Glutamatergic neuron (in vitro differentiated cells): ENCODE measurements around the gene MCUB. TPM values are rescaled to one million over a fixed set of nuclear protein-coding genes. Genes with fewer than 3 reads are reported as not detected.

Source experiments
- DNase-seq: peaks from one replicate; pipeline ENCODE4 v3.0.0; 2022
- H3K27ac Mint-ChIP-seq: one replicate; pipeline ENCODE4 v1.8.0; 2020; ENCODE audit warnings: mild to moderate bottlenecking, mixed read lengths, inconsistent platforms; ENCODE audit not compliant: unreplicated experiment
- H3K27me3 Mint-ChIP-seq: one replicate; pipeline ENCODE4 v1.8.0; 2020; ENCODE audit warnings: mild to moderate bottlenecking, moderate library complexity, mixed read lengths, inconsistent platforms; ENCODE audit not compliant: unreplicated experiment
- H3K36me3 Mint-ChIP-seq: one replicate; pipeline ENCODE4 v1.8.0; 2020; ENCODE audit warnings: mild to moderate bottlenecking, mixed read lengths, inconsistent platforms; ENCODE audit not compliant: unreplicated experiment
- H3K4me1 Mint-ChIP-seq: one replicate; pipeline ENCODE4 v1.8.0; 2020; ENCODE audit warnings: mild to moderate bottlenecking, low read depth, mixed read lengths, inconsistent platforms; ENCODE audit not compliant: unreplicated experiment
- H3K4me3 Mint-ChIP-seq: one replicate; pipeline ENCODE4 v1.8.0; 2020; ENCODE audit warnings: mild to moderate bottlenecking, mixed read lengths, inconsistent platforms; ENCODE audit not compliant: unreplicated experiment
- H3K9me3 Mint-ChIP-seq: one replicate; pipeline ENCODE4 v1.8.0; 2020; ENCODE audit warnings: mild to moderate bottlenecking, moderate library complexity, mixed read lengths, inconsistent platforms; ENCODE audit not compliant: unreplicated experiment
- CTCF ChIP-seq: fragments of 200-600 bp; sonication (generic); IDR thresholded peaks from one replicate; pipeline ENCODE4 v1.5.0; 2021; ENCODE audit not compliant: partially characterized antibody, unreplicated experiment
- total RNA-seq: library from RNA; stranded (reverse); fragmentation: NEBNext Ultra II Directional; extraction: Animal tissue kit (Norgen Biotek cat#: 25700); gene quantifications from one replicate; pipeline ENCODE4 v1.2.1, GENCODE V29; 2021; ENCODE audit not compliant: unreplicated experiment

Gene MCUB
- total RNA-seq, 1 donor from 2014 or later = 9.7 TPM

GRCh38 chr4:109545401-109545800 lies 14.6 kb upstream of the MCUB start:
- Mint-ChIP-seq H3K27ac (no peak overlapping the region), H3K27me3 (no peaks in the 10 kb centered on the region), H3K9me3 (no peaks in the 10 kb centered on the region), H3K4me1 (no peaks in the 10 kb centered on the region), H3K36me3 (no peaks in the 10 kb centered on the region), H3K4me3 (no peak overlapping the region)
- DNase-seq = no peak
- no peak for TF ChIP-seq CTCF

- no peaks in the 10 kb centered on the region for H3K9me3 Mint-ChIP-seq
- H3K4me3 Mint-ChIP-seq = no peak overlapping the region
- H3K27ac Mint-ChIP-seq = no peak overlapping the region
- no peaks in the 10 kb centered on the region for H3K27me3 Mint-ChIP-seq
- H3K36me3 Mint-ChIP-seq = no peaks in the 10 kb centered on the region
- no peak for TF ChIP-seq CTCF
- no peaks in the 10 kb centered on the region for H3K4me1 Mint-ChIP-seq
- no peak for DNase-seq
Measured at GRCh38 chr4:109547394-109547793, 12.7 kb upstream of the MCUB start.

- Mint-ChIP-seq H3K27ac (no peak overlapping the region), H3K4me3 (no peak overlapping the region), H3K9me3 (no peaks in the 10 kb centered on the region), H3K4me1 (no peaks in the 10 kb centered on the region), H3K36me3 (no peaks in the 10 kb centered on the region), H3K27me3 (no peaks in the 10 kb centered on the region)
- no peak for TF ChIP-seq CTCF
- DNase-seq = no peak
Measured at GRCh38 chr4:109548655-109549054, 11.4 kb upstream of the MCUB start.

GRCh38 chr4:109552237-109552636 lies 7.8 kb upstream of the MCUB start:
- Mint-ChIP-seq H3K27me3 (no peaks in the 10 kb centered on the region), H3K9me3 (peaks cover 3% of the 10 kb centered on the region), H3K4me3 (no peak overlapping the region), H3K36me3 (no peaks in the 10 kb centered on the region), H3K27ac (no peak overlapping the region), H3K4me1 (no peaks in the 10 kb centered on the region)
- TF ChIP-seq CTCF = no peak
- DNase-seq = no peak

DNA sequence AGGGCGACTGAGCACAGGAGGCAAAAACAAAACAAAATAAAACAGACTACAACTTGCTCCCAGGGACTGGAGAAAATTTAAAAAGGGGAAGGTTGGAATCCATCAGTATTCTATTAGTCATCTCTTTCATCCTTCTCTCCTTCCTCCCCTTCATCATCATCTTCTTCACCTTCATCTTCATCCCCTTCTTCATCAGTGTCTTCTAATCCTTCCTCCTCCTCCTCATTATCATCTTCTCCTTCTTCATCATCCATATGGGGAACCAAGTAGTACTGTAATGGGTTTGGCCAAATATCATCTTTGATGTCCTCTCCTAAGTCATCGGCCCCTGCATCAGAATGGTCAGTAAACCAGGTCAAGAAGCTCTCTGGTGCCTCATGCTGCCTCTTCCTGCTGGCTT lies 6.9 kb upstream of the MCUB start:
- peaks cover 3% of the 10 kb centered on the region for H3K9me3 Mint-ChIP-seq

More for the DNA sequence above, 6.9 kb upstream of the MCUB start:
- no peak for TF ChIP-seq CTCF
- H3K4me1 Mint-ChIP-seq = no peaks in the 10 kb centered on the region
- H3K4me3 Mint-ChIP-seq = no peak overlapping the region
- H3K27me3 Mint-ChIP-seq = no peaks in the 10 kb centered on the region
- no peak for DNase-seq
- no peaks in the 10 kb centered on the region for H3K36me3 Mint-ChIP-seq
- no peak overlapping the region for H3K27ac Mint-ChIP-seq
